Measurements from ENCODE around the gene LIPC. TPM values are rescaled to one million over a fixed set of nuclear protein-coding genes. Genes with fewer than 3 reads are reported as not detected.
"Not testable (repeated sequence)": the region's sequence is repeated elsewhere in the genome, so short reads cannot be mapped to it uniquely, and the experiment has no call there.

Gene LIPC
- total RNA-seq, 2 donors from 2014 or later: not detected

GRCh38 chr15:58597943-58598828, 166.4 kb downstream of the LIPC start:
- H3K36me3 ChIP-seq: peaks cover 4% of the 10 kb centered on the region
- no peak overlapping the region for H3K27ac ChIP-seq
- no peaks in the 10 kb centered on the region for H3K4me1 ChIP-seq (ENCODE audit: control insufficient read depth in 1 of 2, low read depth in 2 of 2)
- no peak overlapping the region for H3K4me3 ChIP-seq
- TF ChIP-seq CTCF (IDR thresholded peaks at IDR 0.05): no peak
- H3K9me3 ChIP-seq: no peaks in the 10 kb centered on the region
- H3K27me3 ChIP-seq (replicated peaks; ENCODE audit: insufficient read depth): no peaks in the 10 kb centered on the region
- DNase-seq (ENCODE audit: low spot score) (no peak), ATAC-seq (ENCODE audit: insufficient number of reproducible peaks, low FRiP score, low read depth) (no peak)

- Histone ChIP-seq H3K4me1 (ENCODE audit: control insufficient read depth in 1 of 2, low read depth in 2 of 2) (no peaks in the 10 kb centered on the region), H3K27ac (no peak overlapping the region), H3K27me3 (replicated peaks; ENCODE audit: insufficient read depth) (no peaks in the 10 kb centered on the region), H3K36me3 (peaks cover 7% of the 10 kb centered on the region), H3K9me3 (no peaks in the 10 kb centered on the region), H3K4me3 (no peak overlapping the region)
- no peak for ATAC-seq (ENCODE audit: insufficient number of reproducible peaks, low FRiP score, low read depth)
- DNase-seq (ENCODE audit: low spot score): no peak
- TF ChIP-seq CTCF (IDR thresholded peaks at IDR 0.05): no peak
These were observed 167.0 kb downstream of the LIPC start for GRCh38 chr15:58598829-58599210.

GRCh38 chr15:58602823-58603222, 171.0 kb downstream of the LIPC start:
- H3K27ac ChIP-seq: no peak overlapping the region
- DNase-seq (ENCODE audit: low spot score) (no peak), ATAC-seq (ENCODE audit: insufficient number of reproducible peaks, low FRiP score, low read depth) (no peak)
- peaks cover 7% of the 10 kb centered on the region for H3K36me3 ChIP-seq
- no peaks in the 10 kb centered on the region for H3K27me3 ChIP-seq (replicated peaks; ENCODE audit: insufficient read depth)
- no peak overlapping the region for H3K4me3 ChIP-seq
- H3K9me3 ChIP-seq: no peaks in the 10 kb centered on the region
- no peak for TF ChIP-seq CTCF (IDR thresholded peaks at IDR 0.05)
- no peaks in the 10 kb centered on the region for H3K4me1 ChIP-seq (ENCODE audit: control insufficient read depth in 1 of 2, low read depth in 2 of 2)

- ATAC-seq (ENCODE audit: insufficient number of reproducible peaks, low FRiP score, low read depth); H3K9me3 ChIP-seq; H3K4me1 ChIP-seq (ENCODE audit: control insufficient read depth in 1 of 2, low read depth in 2 of 2); DNase-seq (ENCODE audit: low spot score); H3K27ac ChIP-seq; H3K36me3 ChIP-seq; H3K27me3 ChIP-seq (replicated peaks; ENCODE audit: insufficient read depth); H3K4me3 ChIP-seq: not testable (repeated sequence)
These were observed 172.1 kb downstream of the LIPC start for GRCh38 chr15:58603927-58604326.

- no peak overlapping the region for H3K27ac ChIP-seq
- H3K4me3 ChIP-seq: no peak overlapping the region
- no peaks in the 10 kb centered on the region for H3K4me1 ChIP-seq (ENCODE audit: control insufficient read depth in 1 of 2, low read depth in 2 of 2)
- ATAC-seq (ENCODE audit: insufficient number of reproducible peaks, low FRiP score, low read depth) (no peak), DNase-seq (ENCODE audit: low spot score) (no peak)
- H3K36me3 ChIP-seq: peaks cover 7% of the 10 kb centered on the region
- TF ChIP-seq CTCF (IDR thresholded peaks at IDR 0.05): no peak
- no peaks in the 10 kb centered on the region for H3K9me3 ChIP-seq
- no peaks in the 10 kb centered on the region for H3K27me3 ChIP-seq (replicated peaks; ENCODE audit: insufficient read depth)
These were observed 172.7 kb downstream of the LIPC start for GRCh38 chr15:58604455-58604923.

Data from thoracic aorta (tissue), 2 donors.